Panc1 (cell line): ENCODE measurements around the gene WNT1. TPM values are rescaled to one million over a fixed set of nuclear protein-coding genes. Genes with fewer than 3 reads are reported as not detected.

ENCODE experiments used
- ATAC-seq: fragments of 200-7000 bp; cut with Tn5 transposase; 2 replicates; pipeline ENCODE4 v1.9.1; 2020; ENCODE audit warnings: mild to moderate bottlenecking, moderate library complexity
- BruUV-seq: library from RNA; stranded (reverse); fragments of 400-500 nt; replicated peaks from 2 replicates; lab custom pipeline; 2021; lab: Mats Ljungman, UMichigan
- CTCF ChIA-PET: fragments of 300-600 bp; sonication (Branson Sonifier 250); formaldehyde crosslinking; loops from one replicate; lab custom pipeline; 2022; ENCODE audit warnings: antibody characterized with exemption; lab: Charles Lee
- POLR2A ChIA-PET: fragments of 300-600 bp; sonication (Branson Sonifier 250); formaldehyde crosslinking; loops from one replicate; lab custom pipeline; 2022; ENCODE audit warnings: antibody characterized with exemption; lab: Charles Lee
- DNase-seq: peaks from one replicate; pipeline ENCODE4 v3.0.0-alpha.2; 2010; ENCODE audit warnings: low read depth, low spot score
- H3K27ac ChIP-seq: 2 replicates; pipeline ENCODE4 v1.5.1; 2011; ENCODE audit warnings: mild to moderate bottlenecking, low read length, inconsistent platforms
- H3K27me3 ChIP-seq: fragments of 200-500 bp; sonication (Bioruptor generic); 2 replicates; pipeline ENCODE4 v1.6.0; 2014; ENCODE audit warnings: low read length, inconsistent platforms; ENCODE audit not compliant: control insufficient read depth, insufficient read depth
- H3K36me3 ChIP-seq: fragments of 200-500 bp; sonication (Bioruptor generic); 2 replicates; pipeline ENCODE4 v1.5.1; 2014; ENCODE audit warnings: inconsistent platforms, mild to moderate bottlenecking, low read length, moderate library complexity; ENCODE audit not compliant: control insufficient read depth, insufficient read depth
- H3K4me1 ChIP-seq: 2 replicates; pipeline ENCODE4 v1.5.1; 2011; ENCODE audit warnings: inconsistent platforms, mild to moderate bottlenecking, low read length, moderate library complexity; ENCODE audit not compliant: control insufficient read depth, insufficient read depth
- H3K4me3 ChIP-seq, 2 experiments: 2 replicates each; pipeline ENCODE4 v1.5.1; 2011 to 2012; ENCODE audit warnings: low read depth in 2 of 2, low read length in 2 of 2, mild to moderate bottlenecking in 2 of 2, inconsistent platforms in 1 of 2, moderate library complexity in 1 of 2
- H3K9me3 ChIP-seq: fragments of 200-500 bp; sonication (Bioruptor generic); 2 replicates; pipeline ENCODE4 v1.5.1; 2014; ENCODE audit warnings: low read depth, mild to moderate bottlenecking, inconsistent platforms, low read length, moderate library complexity; ENCODE audit not compliant: control insufficient read depth, insufficient read depth
- POLR2AphosphoS5 ChIP-seq: IDR thresholded peaks from 2 replicates; pipeline ENCODE4 v1.6.1; 2012; ENCODE audit warnings: mild to moderate bottlenecking, low read depth, low read length, moderate library complexity
- SIN3A ChIP-seq: IDR thresholded peaks from 2 replicates; pipeline ENCODE4 v1.6.1; 2012; ENCODE audit warnings: low read depth, mild to moderate bottlenecking, low read length, moderate library complexity, borderline replicate concordance; ENCODE audit not compliant: insufficient read depth
- TCF7L2 ChIP-seq: IDR thresholded peaks from 2 replicates; pipeline ENCODE4 v1.6.1; 2011; ENCODE audit warnings: mild to moderate bottlenecking, low read depth, low read length, inconsistent platforms
- in situ Hi-C: cut with HindIII; loops from 2 replicates; pipeline ENCODE4 v1.10.0; 2016; ENCODE audit warnings: low sequenced_read_pairs, low pct_unique_long_range_greater_than_20kb
- intact Hi-C: fragments of 100-400 bp; cut with micrococcal nuclease; formaldehyde crosslinking; loops from one replicate; pipeline ENCODE4 v1.10.0; 2022; ENCODE audit not compliant: unreplicated experiment
- total RNA-seq: library from RNA; stranded (reverse); gene quantifications from one replicate; pipeline ENCODE4 v1.2.1, GENCODE V29; 2021; ENCODE audit not compliant: unreplicated experiment
- TF ChIP-seq, protein P1 (sequence below), 2 experiments: IDR thresholded peaks; 2 replicates each; pipeline ENCODE4 v1.6.1; 2011 to 2012; ENCODE audit warnings: low read depth in 2 of 2, control low read depth in 1 of 2, low read length in 1 of 2, mild to moderate bottlenecking in 1 of 2, moderate library complexity in 1 of 2; ENCODE audit not compliant: insufficient read depth in 1 of 2
- TF ChIP-seq, protein P2 (sequence below): fragments of 450-650 bp; IDR thresholded peaks from 2 replicates; pipeline ENCODE4 v1.5.1; 2017; ENCODE audit warnings: mild to moderate bottlenecking

The WNT1 gene
- total RNA-seq, 1 experiment from 2014 or later = not detected

DNA sequence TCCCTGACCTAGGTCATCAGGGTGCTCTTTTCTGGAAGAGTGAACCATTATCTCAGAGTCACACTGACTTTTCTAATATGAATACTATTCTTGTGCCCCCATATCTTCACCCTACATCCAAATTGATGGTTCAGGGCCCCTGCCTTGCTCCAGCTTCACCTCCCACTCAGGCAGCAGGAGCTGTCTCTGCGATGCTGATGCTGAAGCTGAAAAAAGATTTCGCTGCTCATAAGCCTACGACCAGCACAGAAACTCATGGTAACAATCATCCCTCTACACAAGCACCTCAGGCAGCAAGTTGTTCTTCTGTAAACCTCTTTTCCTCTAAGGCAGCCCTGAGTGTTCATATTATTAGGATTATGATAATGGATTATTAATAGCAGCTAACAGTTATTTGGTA, 24.1 kb upstream of the WNT1 start:
- Histone ChIP-seq H3K36me3 (peaks cover 6% of the 10 kb centered on the region; the same call in 1 of the 2 replicates), H3K27me3 (no peaks in the 10 kb centered on the region), H3K4me1 (peaks cover 18% of the 10 kb centered on the region), H3K9me3 (no peaks in the 10 kb centered on the region), H3K27ac (no peak overlapping the region), H3K4me3 (no peak overlapping the region)
- DNase-seq = no peak
- no TSS peak for BruUV-seq
- no peak for TF ChIP-seq POLR2AphosphoS5
- TF ChIP-seq, protein P1, sequence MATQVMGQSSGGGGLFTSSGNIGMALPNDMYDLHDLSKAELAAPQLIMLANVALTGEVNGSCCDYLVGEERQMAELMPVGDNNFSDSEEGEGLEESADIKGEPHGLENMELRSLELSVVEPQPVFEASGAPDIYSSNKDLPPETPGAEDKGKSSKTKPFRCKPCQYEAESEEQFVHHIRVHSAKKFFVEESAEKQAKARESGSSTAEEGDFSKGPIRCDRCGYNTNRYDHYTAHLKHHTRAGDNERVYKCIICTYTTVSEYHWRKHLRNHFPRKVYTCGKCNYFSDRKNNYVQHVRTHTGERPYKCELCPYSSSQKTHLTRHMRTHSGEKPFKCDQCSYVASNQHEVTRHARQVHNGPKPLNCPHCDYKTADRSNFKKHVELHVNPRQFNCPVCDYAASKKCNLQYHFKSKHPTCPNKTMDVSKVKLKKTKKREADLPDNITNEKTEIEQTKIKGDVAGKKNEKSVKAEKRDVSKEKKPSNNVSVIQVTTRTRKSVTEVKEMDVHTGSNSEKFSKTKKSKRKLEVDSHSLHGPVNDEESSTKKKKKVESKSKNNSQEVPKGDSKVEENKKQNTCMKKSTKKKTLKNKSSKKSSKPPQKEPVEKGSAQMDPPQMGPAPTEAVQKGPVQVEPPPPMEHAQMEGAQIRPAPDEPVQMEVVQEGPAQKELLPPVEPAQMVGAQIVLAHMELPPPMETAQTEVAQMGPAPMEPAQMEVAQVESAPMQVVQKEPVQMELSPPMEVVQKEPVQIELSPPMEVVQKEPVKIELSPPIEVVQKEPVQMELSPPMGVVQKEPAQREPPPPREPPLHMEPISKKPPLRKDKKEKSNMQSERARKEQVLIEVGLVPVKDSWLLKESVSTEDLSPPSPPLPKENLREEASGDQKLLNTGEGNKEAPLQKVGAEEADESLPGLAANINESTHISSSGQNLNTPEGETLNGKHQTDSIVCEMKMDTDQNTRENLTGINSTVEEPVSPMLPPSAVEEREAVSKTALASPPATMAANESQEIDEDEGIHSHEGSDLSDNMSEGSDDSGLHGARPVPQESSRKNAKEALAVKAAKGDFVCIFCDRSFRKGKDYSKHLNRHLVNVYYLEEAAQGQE (IDR thresholded peaks at IDR 0.05; ENCODE audit: insufficient read depth in 1 of 2, low read depth in 2 of 2, low read length in 1 of 2) = no peak
- TF ChIP-seq SIN3A = no peak
- TF ChIP-seq, protein P2, sequence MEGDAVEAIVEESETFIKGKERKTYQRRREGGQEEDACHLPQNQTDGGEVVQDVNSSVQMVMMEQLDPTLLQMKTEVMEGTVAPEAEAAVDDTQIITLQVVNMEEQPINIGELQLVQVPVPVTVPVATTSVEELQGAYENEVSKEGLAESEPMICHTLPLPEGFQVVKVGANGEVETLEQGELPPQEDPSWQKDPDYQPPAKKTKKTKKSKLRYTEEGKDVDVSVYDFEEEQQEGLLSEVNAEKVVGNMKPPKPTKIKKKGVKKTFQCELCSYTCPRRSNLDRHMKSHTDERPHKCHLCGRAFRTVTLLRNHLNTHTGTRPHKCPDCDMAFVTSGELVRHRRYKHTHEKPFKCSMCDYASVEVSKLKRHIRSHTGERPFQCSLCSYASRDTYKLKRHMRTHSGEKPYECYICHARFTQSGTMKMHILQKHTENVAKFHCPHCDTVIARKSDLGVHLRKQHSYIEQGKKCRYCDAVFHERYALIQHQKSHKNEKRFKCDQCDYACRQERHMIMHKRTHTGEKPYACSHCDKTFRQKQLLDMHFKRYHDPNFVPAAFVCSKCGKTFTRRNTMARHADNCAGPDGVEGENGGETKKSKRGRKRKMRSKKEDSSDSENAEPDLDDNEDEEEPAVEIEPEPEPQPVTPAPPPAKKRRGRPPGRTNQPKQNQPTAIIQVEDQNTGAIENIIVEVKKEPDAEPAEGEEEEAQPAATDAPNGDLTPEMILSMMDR = no peak
- no peak for TF ChIP-seq TCF7L2
- CTCF ChIA-PET = no interaction called here
- no peak for ATAC-seq
- POLR2A ChIA-PET = no interaction called here
- in situ Hi-C loops (no loop called here), intact Hi-C loops (no loop called here)

DNA sequence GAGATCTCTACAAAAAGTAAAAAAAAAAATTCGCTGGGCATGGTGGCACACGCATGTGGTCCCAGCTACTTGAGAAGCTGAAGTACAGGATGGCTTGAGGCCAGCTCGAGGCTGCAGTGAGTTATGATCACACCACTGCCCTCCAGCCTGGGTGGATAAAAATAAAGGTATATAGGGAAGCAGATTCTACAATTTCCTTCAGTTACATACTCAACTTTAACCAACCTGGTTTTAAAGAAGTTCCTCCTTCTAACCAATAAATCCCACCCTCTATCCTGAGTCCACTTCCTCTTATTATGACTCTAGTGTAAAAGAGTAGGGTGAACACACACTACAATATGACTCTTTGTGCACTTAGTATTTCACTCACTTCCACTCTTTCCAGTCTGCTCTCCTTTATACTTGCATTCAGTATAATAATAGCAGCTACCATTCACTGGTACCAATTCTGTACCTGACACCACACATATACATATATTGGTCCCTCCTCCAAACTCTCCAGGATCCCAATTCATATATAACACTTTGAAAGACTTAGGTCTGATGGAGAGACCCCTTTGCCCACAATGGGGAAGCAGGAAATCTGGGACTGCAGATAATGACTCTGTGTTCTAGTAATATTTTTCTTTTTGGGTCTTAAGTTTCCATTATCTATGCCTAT, 23.2 kb upstream of the WNT1 start:
- in situ Hi-C loops = no loop called here
- no peak for DNase-seq
- H3K9me3 ChIP-seq = no peaks in the 10 kb centered on the region
- H3K36me3 ChIP-seq = peaks cover 6% of the 10 kb centered on the region; the same call in 1 of the 2 replicates
- no peak overlapping the region for H3K4me3 ChIP-seq
- ChIA-PET CTCF (no interaction called here), POLR2A (no interaction called here)
- H3K27me3 ChIP-seq = no peaks in the 10 kb centered on the region
- BruUV-seq = no TSS peak
- intact Hi-C loops = no loop called here
- no peak for ATAC-seq
- peaks cover 18% of the 10 kb centered on the region for H3K4me1 ChIP-seq
- TF ChIP-seq POLR2AphosphoS5 (no peak), SIN3A (no peak), TCF7L2 (no peak)
- TF ChIP-seq, protein P2 = no peak
- TF ChIP-seq, protein P1 (IDR thresholded peaks at IDR 0.05; ENCODE audit: insufficient read depth in 1 of 2, low read depth in 2 of 2, low read length in 1 of 2) = no peak
- no peak overlapping the region for H3K27ac ChIP-seq
